ENCODE measurements around the gene CITED1. TPM values are rescaled to one million over a fixed set of nuclear protein-coding genes. Genes with fewer than 3 reads are reported as not detected.
A peak's percentile ranks its signal among the peaks of the same experiment; 100 is the strongest.

Gene CITED1, protein sequence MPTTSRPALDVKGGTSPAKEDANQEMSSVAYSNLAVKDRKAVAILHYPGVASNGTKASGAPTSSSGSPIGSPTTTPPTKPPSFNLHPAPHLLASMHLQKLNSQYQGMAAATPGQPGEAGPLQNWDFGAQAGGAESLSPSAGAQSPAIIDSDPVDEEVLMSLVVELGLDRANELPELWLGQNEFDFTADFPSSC
- under 1 TPM; 0.12 to 0.18 TPM for polyA plus RNA-seq

- Histone ChIP-seq H3K27ac (ENCODE audit: low read depth in 2 of 2, low read length in 1 of 2) (no peak within 1 kb of the TSS), H3K36me3 (ENCODE audit: control insufficient read depth in 2 of 2, insufficient read depth in 2 of 2, low read length in 1 of 2) (no peaks in the 10 kb centered on the region), H3K4me1 (ENCODE audit: control insufficient read depth in 2 of 2, insufficient read depth in 2 of 2, low read length in 1 of 2) (peaks cover 0 to 10% of the 10 kb centered on the region in 2 donors), H3K9me3 (ENCODE audit: control insufficient read depth in 2 of 2, insufficient read depth in 1 of 2, low read depth in 1 of 2, low read length in 1 of 2) (no peaks in the 10 kb centered on the region), H3K4me3 (ENCODE audit: low read depth in 1 of 2, low read length in 2 of 2) (peak within 1 kb of the TSS; percentile 42 to 49), H3K27me3 (ENCODE audit: control insufficient read depth in 1 of 2, insufficient read depth in 2 of 2, low read length in 2 of 2) (peaks cover 0 to 7% of the 10 kb centered on the region in 2 donors)
- WGBS, 2 donors, result 1 to 11% methylated on average over 66 to 68 of the region's 68 CpGs
Observed at GRCh38 chrX:72305286-72306084, at the start of gene CITED1. CITED1 (minus strand) TSS chrX:72305914; CDS start chrX:72302869, 3,045 bp downstream.

DNA sequence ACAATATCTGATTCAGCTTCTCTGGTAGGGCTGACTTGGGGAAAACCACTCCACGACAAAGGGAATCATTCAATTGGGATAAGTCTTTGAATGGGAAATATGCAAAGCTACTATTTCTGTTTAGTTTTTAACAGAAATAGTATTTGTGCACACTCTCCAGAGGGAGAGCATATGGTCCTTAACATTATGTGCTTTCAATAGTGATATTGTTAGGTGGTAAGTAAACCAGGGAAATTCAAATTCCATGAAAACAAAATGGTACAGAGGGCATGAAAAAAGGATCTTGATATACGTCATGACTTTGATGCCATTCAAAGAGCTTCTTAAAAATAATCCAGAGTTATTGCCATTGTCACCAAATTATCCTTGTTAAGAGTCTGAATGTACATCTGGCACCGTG lies 47.1 kb upstream of the CITED1 start:
- Histone ChIP-seq H3K27ac (ENCODE audit: low read depth in 2 of 2, low read length in 1 of 2) (no peak overlapping the region), H3K9me3 (ENCODE audit: control insufficient read depth in 2 of 2, insufficient read depth in 1 of 2, low read depth in 1 of 2, low read length in 1 of 2) (no peaks in the 10 kb centered on the region), H3K36me3 (ENCODE audit: control insufficient read depth in 2 of 2, insufficient read depth in 2 of 2, low read length in 1 of 2) (no peaks in the 10 kb centered on the region), H3K4me1 (ENCODE audit: control insufficient read depth in 2 of 2, insufficient read depth in 2 of 2, low read length in 1 of 2) (no peaks in the 10 kb centered on the region), H3K4me3 (ENCODE audit: low read depth in 1 of 2, low read length in 2 of 2) (no peak overlapping the region), H3K27me3 (ENCODE audit: control insufficient read depth in 1 of 2, insufficient read depth in 2 of 2, low read length in 2 of 2) (no peaks in the 10 kb centered on the region)
- WGBS, 2 donors, result 76 to 88% methylated on average over 3 of the region's 3 CpGs

DNA sequence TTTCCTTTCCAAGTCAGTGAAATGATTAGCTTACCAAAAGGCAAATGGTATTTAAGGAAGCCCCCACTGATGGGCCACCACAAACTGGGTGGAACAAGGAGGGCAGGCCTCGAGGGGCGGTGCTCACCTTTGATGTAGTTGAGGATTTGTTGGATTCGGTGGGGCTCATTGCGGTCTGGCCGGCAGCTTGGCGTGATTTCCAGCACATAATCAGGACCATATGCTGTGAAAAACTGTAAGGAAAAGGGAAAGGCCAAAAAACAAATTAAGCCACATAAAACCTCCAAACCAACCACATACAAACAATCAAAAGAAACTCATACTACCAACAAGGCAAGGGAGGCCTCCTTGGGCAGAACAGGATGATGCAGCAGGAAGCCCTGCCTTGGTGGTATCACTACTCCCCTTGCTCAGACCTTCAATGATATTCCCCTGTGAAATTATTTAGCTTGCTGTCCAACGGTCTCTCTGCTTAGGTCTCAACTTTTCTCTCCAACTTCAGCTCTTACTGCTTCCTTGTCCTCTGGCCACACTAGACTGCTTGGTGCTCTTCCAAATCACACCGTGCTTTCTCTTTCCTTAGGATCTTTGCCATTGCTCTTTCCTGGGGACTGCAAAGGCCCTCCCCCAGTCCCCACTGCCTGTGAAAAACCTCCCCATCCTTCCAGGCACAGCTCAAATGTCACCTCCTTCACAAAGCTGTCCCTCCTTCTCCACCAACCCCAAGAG lies 46.1 kb upstream of the CITED1 start:
- Histone ChIP-seq H3K27me3 (ENCODE audit: control insufficient read depth in 1 of 2, insufficient read depth in 2 of 2, low read length in 2 of 2) (no peaks in the 10 kb centered on the region), H3K4me1 (ENCODE audit: control insufficient read depth in 2 of 2, insufficient read depth in 2 of 2, low read length in 1 of 2) (no peaks in the 10 kb centered on the region), H3K4me3 (ENCODE audit: low read depth in 1 of 2, low read length in 2 of 2) (no peak overlapping the region), H3K27ac (ENCODE audit: low read depth in 2 of 2, low read length in 1 of 2) (no peak overlapping the region), H3K36me3 (ENCODE audit: control insufficient read depth in 2 of 2, insufficient read depth in 2 of 2, low read length in 1 of 2) (no peaks in the 10 kb centered on the region), H3K9me3 (ENCODE audit: control insufficient read depth in 2 of 2, insufficient read depth in 1 of 2, low read depth in 1 of 2, low read length in 1 of 2) (no peaks in the 10 kb centered on the region)
- WGBS, 2 donors, result 79 to 80% methylated on average over 8 of the region's 8 CpGs

DNA sequence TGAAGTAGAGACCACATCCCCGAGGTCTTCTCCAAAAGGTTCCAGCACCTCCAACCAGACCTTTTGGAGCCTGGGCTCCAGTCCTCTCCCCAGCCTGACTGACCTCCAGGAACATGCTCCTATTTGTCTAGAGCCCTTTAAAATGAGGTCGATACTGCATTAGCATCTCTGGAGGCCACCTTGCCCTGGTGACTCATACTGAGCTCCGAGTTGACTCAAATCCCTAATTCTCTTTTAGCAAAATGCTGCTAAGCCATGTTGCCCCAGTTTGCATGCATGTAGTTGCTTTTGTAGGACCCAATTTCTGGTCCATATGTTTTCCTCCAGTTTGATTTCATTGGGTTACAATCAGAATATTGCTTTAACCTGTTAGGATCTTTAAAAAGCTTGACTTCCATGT lies 43.5 kb upstream of the CITED1 start:
- Histone ChIP-seq H3K27me3 (ENCODE audit: control insufficient read depth in 1 of 2, insufficient read depth in 2 of 2, low read length in 2 of 2) (no peaks in the 10 kb centered on the region), H3K9me3 (ENCODE audit: control insufficient read depth in 2 of 2, insufficient read depth in 1 of 2, low read depth in 1 of 2, low read length in 1 of 2) (no peaks in the 10 kb centered on the region)

GRCh38 chrX:72348247-72348979 lies 42.7 kb upstream of the CITED1 start:
- Histone ChIP-seq H3K36me3 (ENCODE audit: control insufficient read depth in 2 of 2, insufficient read depth in 2 of 2, low read length in 1 of 2) (no peaks in the 10 kb centered on the region), H3K9me3 (ENCODE audit: control insufficient read depth in 2 of 2, insufficient read depth in 1 of 2, low read depth in 1 of 2, low read length in 1 of 2) (no peaks in the 10 kb centered on the region), H3K27me3 (ENCODE audit: control insufficient read depth in 1 of 2, insufficient read depth in 2 of 2, low read length in 2 of 2) (no peaks in the 10 kb centered on the region), H3K4me1 (ENCODE audit: control insufficient read depth in 2 of 2, insufficient read depth in 2 of 2, low read length in 1 of 2) (no peaks in the 10 kb centered on the region), H3K27ac (ENCODE audit: low read depth in 2 of 2, low read length in 1 of 2) (no peak overlapping the region), H3K4me3 (ENCODE audit: low read depth in 1 of 2, low read length in 2 of 2) (no peak overlapping the region)
- 82 to 92% methylated on average over 5 of the region's 5 CpGs for WGBS, 2 donors

More for the DNA sequence above, 43.5 kb upstream of the CITED1 start:
- Histone ChIP-seq H3K4me1 (ENCODE audit: control insufficient read depth in 2 of 2, insufficient read depth in 2 of 2, low read length in 1 of 2) (no peaks in the 10 kb centered on the region), H3K27ac (ENCODE audit: low read depth in 2 of 2, low read length in 1 of 2) (no peak overlapping the region), H3K36me3 (ENCODE audit: control insufficient read depth in 2 of 2, insufficient read depth in 2 of 2, low read length in 1 of 2) (no peaks in the 10 kb centered on the region), H3K4me3 (ENCODE audit: low read depth in 1 of 2, low read length in 2 of 2) (no peak overlapping the region)
- 58 to 75% methylated on average over 3 of the region's 3 CpGs for WGBS, 2 donors

DNA sequence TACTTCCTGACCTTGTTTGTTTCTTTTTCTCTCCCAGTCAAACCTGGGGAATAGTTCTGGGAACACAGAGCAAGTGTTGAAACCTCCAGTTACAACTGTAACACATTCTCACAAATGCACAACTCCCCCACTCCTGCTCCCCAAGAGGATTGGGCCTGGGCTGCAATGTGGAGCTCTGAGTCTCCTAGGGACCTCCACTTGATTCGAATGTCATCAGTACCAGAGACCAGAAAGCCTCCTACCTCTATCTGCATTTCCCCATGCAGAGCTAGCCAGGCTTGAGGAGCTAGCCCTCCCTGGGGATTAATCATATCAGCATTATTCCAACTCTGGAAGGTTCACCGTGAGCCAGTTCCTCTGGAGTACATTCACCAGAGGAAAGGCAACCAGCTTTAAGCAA lies 41.7 kb upstream of the CITED1 start:
- Histone ChIP-seq H3K4me1 (ENCODE audit: control insufficient read depth in 2 of 2, insufficient read depth in 2 of 2, low read length in 1 of 2) (no peaks in the 10 kb centered on the region), H3K9me3 (ENCODE audit: control insufficient read depth in 2 of 2, insufficient read depth in 1 of 2, low read depth in 1 of 2, low read length in 1 of 2) (no peaks in the 10 kb centered on the region), H3K36me3 (ENCODE audit: control insufficient read depth in 2 of 2, insufficient read depth in 2 of 2, low read length in 1 of 2) (no peaks in the 10 kb centered on the region), H3K4me3 (ENCODE audit: low read depth in 1 of 2, low read length in 2 of 2) (no peak overlapping the region), H3K27ac (ENCODE audit: low read depth in 2 of 2, low read length in 1 of 2) (no peak overlapping the region), H3K27me3 (ENCODE audit: control insufficient read depth in 1 of 2, insufficient read depth in 2 of 2, low read length in 2 of 2) (no peaks in the 10 kb centered on the region)
- WGBS, 2 donors, result 68 to 77% methylated on average over 2 of the region's 2 CpGs

- WGBS, 2 donors, result 78 to 93% methylated on average over 6 of the region's 6 CpGs
- H3K36me3 ChIP-seq (ENCODE audit: control insufficient read depth in 2 of 2, insufficient read depth in 2 of 2, low read length in 1 of 2), result no peaks in the 10 kb centered on the region
Observed at GRCh38 chrX:72346302-72346949, 40.7 kb upstream of the CITED1 start.

DNA sequence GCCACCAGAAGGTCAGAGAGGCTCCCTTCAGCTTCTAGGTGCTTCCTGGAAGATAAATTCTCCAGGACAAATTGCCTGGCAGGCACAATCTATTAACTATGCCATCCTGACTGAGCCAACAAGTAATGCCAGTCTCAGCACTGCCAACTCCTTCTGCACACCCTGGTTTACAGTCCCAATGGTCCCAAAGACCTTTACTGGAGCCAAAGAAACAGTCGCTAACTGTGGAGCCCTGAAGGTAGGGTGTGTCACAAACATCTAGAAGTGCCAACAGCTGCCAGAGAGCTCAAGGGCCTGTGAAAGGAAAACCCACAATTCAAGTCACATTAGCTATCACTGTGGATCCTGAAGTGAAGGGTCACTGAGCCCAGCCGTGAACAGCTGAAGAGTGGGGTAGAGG lies 34.9 kb upstream of the CITED1 start:
- H3K4me3 ChIP-seq (ENCODE audit: low read depth in 1 of 2, low read length in 2 of 2), result no peak overlapping the region
- H3K4me1 ChIP-seq (ENCODE audit: control insufficient read depth in 2 of 2, insufficient read depth in 2 of 2, low read length in 1 of 2), result no peaks in the 10 kb centered on the region
- H3K36me3 ChIP-seq (ENCODE audit: control insufficient read depth in 2 of 2, insufficient read depth in 2 of 2, low read length in 1 of 2), result peaks cover 0 to 2% of the 10 kb centered on the region in 2 donors
- H3K27ac ChIP-seq (ENCODE audit: low read depth in 2 of 2, low read length in 1 of 2), result no peak overlapping the region
- no peaks in the 10 kb centered on the region for H3K9me3 ChIP-seq (ENCODE audit: control insufficient read depth in 2 of 2, insufficient read depth in 1 of 2, low read depth in 1 of 2, low read length in 1 of 2)
- no peaks in the 10 kb centered on the region for H3K27me3 ChIP-seq (ENCODE audit: control insufficient read depth in 1 of 2, insufficient read depth in 2 of 2, low read length in 2 of 2)
- WGBS, 2 donors, result 64 to 76% methylated on average over 2 of the region's 2 CpGs

More at GRCh38 chrX:72346302-72346949, 40.7 kb upstream of the CITED1 start:
- no peak overlapping the region for H3K27ac ChIP-seq (ENCODE audit: low read depth in 2 of 2, low read length in 1 of 2)
- no peaks in the 10 kb centered on the region for H3K27me3 ChIP-seq (ENCODE audit: control insufficient read depth in 1 of 2, insufficient read depth in 2 of 2, low read length in 2 of 2)
- no peaks in the 10 kb centered on the region for H3K9me3 ChIP-seq (ENCODE audit: control insufficient read depth in 2 of 2, insufficient read depth in 1 of 2, low read depth in 1 of 2, low read length in 1 of 2)
- H3K4me3 ChIP-seq (ENCODE audit: low read depth in 1 of 2, low read length in 2 of 2), result no peak overlapping the region
- no peaks in the 10 kb centered on the region for H3K4me1 ChIP-seq (ENCODE audit: control insufficient read depth in 2 of 2, insufficient read depth in 2 of 2, low read length in 1 of 2)

DNA sequence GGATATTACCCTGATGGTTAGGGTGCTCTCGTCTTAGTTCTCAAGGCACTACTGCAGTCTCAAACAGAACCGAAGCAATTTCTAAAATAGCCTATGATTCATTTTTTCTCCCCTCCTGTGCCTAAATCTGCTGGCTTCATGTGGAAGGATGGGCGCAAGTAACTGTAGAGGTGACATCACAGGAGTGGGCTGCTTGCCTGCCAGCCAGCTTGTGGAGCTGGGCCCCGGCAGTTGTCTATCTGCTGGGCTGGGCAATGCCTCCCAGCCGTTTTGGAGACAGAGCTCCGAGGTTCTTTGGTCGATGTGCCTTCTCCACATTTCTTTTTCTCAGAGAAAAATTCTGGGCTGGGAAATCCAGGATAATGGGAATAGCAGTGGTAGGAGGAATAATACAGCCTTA lies 34.3 kb upstream of the CITED1 start:
- H3K9me3 ChIP-seq (ENCODE audit: control insufficient read depth in 2 of 2, insufficient read depth in 1 of 2, low read depth in 1 of 2, low read length in 1 of 2), result no peaks in the 10 kb centered on the region
- H3K27me3 ChIP-seq (ENCODE audit: control insufficient read depth in 1 of 2, insufficient read depth in 2 of 2, low read length in 2 of 2), result no peaks in the 10 kb centered on the region
- WGBS, 2 donors, result 78 to 89% methylated on average over 7 of the region's 7 CpGs
- H3K4me1 ChIP-seq (ENCODE audit: control insufficient read depth in 2 of 2, insufficient read depth in 2 of 2, low read length in 1 of 2), result no peaks in the 10 kb centered on the region
- H3K36me3 ChIP-seq (ENCODE audit: control insufficient read depth in 2 of 2, insufficient read depth in 2 of 2, low read length in 1 of 2), result peaks cover 0 to 2% of the 10 kb centered on the region in 2 donors
- H3K4me3 ChIP-seq (ENCODE audit: low read depth in 1 of 2, low read length in 2 of 2), result no peak overlapping the region
- no peak overlapping the region for H3K27ac ChIP-seq (ENCODE audit: low read depth in 2 of 2, low read length in 1 of 2)

All from esophagus (tissue), 2 donors.